Neutrophil (primary cell): ENCODE measurements around the gene ARG2.

Experiments
- H3K27ac ChIP-seq: fragments of 200-600 bp; sonication (generic); 2 replicates; pipeline ENCODE4 v1.5.1; 2016; ENCODE audit warnings: mild to moderate bottlenecking, moderate library complexity
- H3K27me3 ChIP-seq: fragments of 200-600 bp; sonication (generic); 2 replicates; pipeline ENCODE4 v1.6.0; 2016; ENCODE audit warnings: mild to moderate bottlenecking
- H3K36me3 ChIP-seq: fragments of 200-600 bp; sonication (generic); 2 replicates; pipeline ENCODE4 v1.5.1; 2017
- H3K4me1 ChIP-seq, 2 experiments: fragments of 200-600 bp in 1 of 2; sonication (generic) in 1 of 2; 1 replicate in 1 of 2; 2 replicates in 1 of 2; pipeline versions ENCODE4 v1.5.1 to v1.6.1; 2013 to 2016; ENCODE audit warnings: low read depth in 1 of 2, low read length in 1 of 2, mild to moderate bottlenecking in 1 of 2, moderate library complexity in 1 of 2; ENCODE audit not compliant: control insufficient read depth in 1 of 2, insufficient read depth in 1 of 2
- H3K4me3 ChIP-seq, 2 experiments: fragments of 200-600 bp in 1 of 2; sonication (generic) in 1 of 2; 1 replicate in 1 of 2; 2 replicates in 1 of 2; pipeline ENCODE4 v1.5.1; 2013 to 2016; ENCODE audit warnings: low read depth in 1 of 2, low read length in 1 of 2, mild to moderate bottlenecking in 1 of 2, moderate library complexity in 1 of 2
- H3K9me3 ChIP-seq: fragments of 200-600 bp; sonication (generic); 2 replicates; pipeline ENCODE4 v1.5.1; 2016
- CTCF ChIP-seq: fragments of 200-600 bp; sonication (generic); IDR thresholded peaks from 2 replicates; pipeline ENCODE4 v1.5.1; 2016; ENCODE audit warnings: antibody characterized with exemption

ARG2 gene

GRCh38 chr14:67573228-67574010 is 46.3 kb upstream of the ARG2 start:
- Histone ChIP-seq H3K27ac (no peak overlapping the region), H3K36me3 (no peaks in the 10 kb centered on the region), H3K4me3 (no peak overlapping the region), H3K27me3 (peaks cover 6% of the 10 kb centered on the region), H3K9me3 (no peaks in the 10 kb centered on the region), H3K4me1 (no peaks in the 10 kb centered on the region)
- TF ChIP-seq CTCF, result no peak

- no peaks in the 10 kb centered on the region for H3K9me3 ChIP-seq
- no peak for TF ChIP-seq CTCF
Observed at GRCh38 chr14:67574156-67574555, 45.6 kb upstream of the ARG2 start.

GRCh38 chr14:67574806-67575205 is 44.9 kb upstream of the ARG2 start:
- H3K27ac ChIP-seq, result no peak overlapping the region
- peaks cover 6% of the 10 kb centered on the region for H3K27me3 ChIP-seq
- no peaks in the 10 kb centered on the region for H3K36me3 ChIP-seq
- H3K4me1 ChIP-seq, result no peaks in the 10 kb centered on the region
- no peak for TF ChIP-seq CTCF
- no peaks in the 10 kb centered on the region for H3K9me3 ChIP-seq
- H3K4me3 ChIP-seq, result no peak overlapping the region

More at GRCh38 chr14:67574156-67574555, 45.6 kb upstream of the ARG2 start:
- H3K36me3 ChIP-seq, result no peaks in the 10 kb centered on the region
- H3K4me1 ChIP-seq, result no peaks in the 10 kb centered on the region
- H3K4me3 ChIP-seq, result no peak overlapping the region
- H3K27me3 ChIP-seq, result peaks cover 6% of the 10 kb centered on the region
- H3K27ac ChIP-seq, result no peak overlapping the region

GRCh38 chr14:67575684-67576083 is 44.0 kb upstream of the ARG2 start:
- TF ChIP-seq CTCF, result no peak
- Histone ChIP-seq H3K27me3 (peaks cover 6% of the 10 kb centered on the region), H3K4me3 (no peak overlapping the region), H3K27ac (no peak overlapping the region), H3K9me3 (no peaks in the 10 kb centered on the region), H3K4me1 (no peaks in the 10 kb centered on the region), H3K36me3 (no peaks in the 10 kb centered on the region)

- Histone ChIP-seq H3K9me3 (no peaks in the 10 kb centered on the region), H3K27me3 (peaks cover 2% of the 10 kb centered on the region), H3K27ac (no peak overlapping the region), H3K4me3 (no peak overlapping the region), H3K36me3 (no peaks in the 10 kb centered on the region), H3K4me1 (no peaks in the 10 kb centered on the region)
- no peak for TF ChIP-seq CTCF
Observed at GRCh38 chr14:67576216-67576955, 43.3 kb upstream of the ARG2 start.
